Neural cell (in vitro differentiated cells): ENCODE results near the gene BRD8. TPM values are rescaled to one million over a fixed set of nuclear protein-coding genes. Genes with fewer than 3 reads are reported as not detected.

Experiments
- H2AFZ ChIP-seq: fragments of 200-600, 300-800 bp; sonication (generic), shearing (Covaris generic); 2 replicates; pipeline ENCODE4 v1.6.0; 2014; ENCODE audit warnings: low read depth, mild to moderate bottlenecking, antibody characterized with exemption, low read length, moderate library complexity
- H3F3A ChIP-seq: fragments of 200-600 bp; shearing (Covaris generic); 2 replicates; pipeline ENCODE4 v1.6.1; 2016; ENCODE audit warnings: mild to moderate bottlenecking, moderate library complexity, mixed read lengths, antibody characterized with exemption, low read length; ENCODE audit not compliant: insufficient read depth, poor library complexity, severe bottlenecking
- H3K27ac ChIP-seq: fragments of 200-600, 300-800 bp; sonication (generic), shearing (Covaris generic); 2 replicates; pipeline ENCODE4 v1.5.1; 2014; ENCODE audit warnings: mild to moderate bottlenecking, low read length, moderate library complexity
- H3K27me3 ChIP-seq: fragments of 300-800, 200-600 bp; sonication (generic), shearing (Covaris generic); 2 replicates; pipeline ENCODE4 v1.6.0; 2014; ENCODE audit warnings: mild to moderate bottlenecking, low read depth, low read length, moderate library complexity; ENCODE audit not compliant: insufficient read depth
- H3K36me3 ChIP-seq: fragments of 300-800, 200-600 bp; sonication (generic), shearing (Covaris generic); 2 replicates; pipeline ENCODE4 v1.5.1; 2014; ENCODE audit warnings: mild to moderate bottlenecking, antibody characterized with exemption, low read length, moderate library complexity; ENCODE audit not compliant: insufficient read depth
- H3K4me2 ChIP-seq: fragments of 300-800, 200-600 bp; sonication (generic), shearing (Covaris generic); 2 replicates; pipeline ENCODE4 v1.6.0; 2014; ENCODE audit warnings: mild to moderate bottlenecking, low read length
- H3K4me3 ChIP-seq: fragments of 300-800, 200-600 bp; sonication (generic), shearing (Covaris generic); 2 replicates; pipeline ENCODE4 v1.5.1; 2014; ENCODE audit warnings: mild to moderate bottlenecking, low read length, moderate library complexity
- H3K79me2 ChIP-seq: fragments of 200-600 bp; shearing (Covaris generic); replicated peaks from 2 replicates; pipeline ENCODE4 v1.6.0; 2014; ENCODE audit warnings: mild to moderate bottlenecking, low read length, moderate library complexity; ENCODE audit not compliant: insufficient read depth
- H3K9ac ChIP-seq: fragments of 300-800, 200-600 bp; sonication (generic), shearing (Covaris generic); 2 replicates; pipeline ENCODE4 v1.6.1; 2016; ENCODE audit warnings: mild to moderate bottlenecking, low read length, mixed read lengths
- H3K9me2 ChIP-seq: fragments of 200-600 bp; shearing (Covaris generic); 2 replicates; pipeline ENCODE4 v1.6.1; 2016; ENCODE audit warnings: mild to moderate bottlenecking, low read length, mixed read lengths; ENCODE audit not compliant: insufficient read depth
- H3K9me3 ChIP-seq: fragments of 200-600, 300-800 bp; sonication (generic), shearing (Covaris generic); 2 replicates; pipeline ENCODE4 v1.6.1; 2016; ENCODE audit warnings: mild to moderate bottlenecking, mixed run types, low read length, moderate library complexity, mixed read lengths
- H4K20me1 ChIP-seq: fragments of 200-600 bp; shearing (Covaris generic); 2 replicates; pipeline ENCODE4 v1.6.1; 2016; ENCODE audit warnings: mild to moderate bottlenecking, mixed run types; ENCODE audit not compliant: insufficient read depth
- EP300 ChIP-seq: fragments of 450-650 bp; conservative IDR thresholded peaks from 2 replicates; pipeline ENCODE4 v1.6.1; 2014; ENCODE audit warnings: antibody characterized with exemption, mild to moderate bottlenecking, moderate library complexity; ENCODE audit not compliant: poor library complexity, severe bottlenecking
- EZH2 ChIP-seq: fragments of 200-600, 300-800 bp; shearing (Covaris generic), sonication (generic); IDR thresholded peaks from 2 replicates; pipeline ENCODE4 v1.6.1; 2014; ENCODE audit warnings: antibody characterized with exemption, low read length, borderline replicate concordance, mild to moderate bottlenecking; ENCODE audit not compliant: insufficient read depth, poor library complexity, severe bottlenecking
- MXI1 ChIP-seq: fragments of 450-650 bp; conservative IDR thresholded peaks from 2 replicates; pipeline ENCODE4 v1.6.1; 2014; ENCODE audit warnings: antibody characterized with exemption, mild to moderate bottlenecking; ENCODE audit not compliant: poor library complexity, severe bottlenecking
- POLR2AphosphoS5 ChIP-seq: IDR thresholded peaks from 2 replicates; pipeline ENCODE4 v1.6.1; 2012
- RAD21 ChIP-seq: fragments of 450-650 bp; conservative IDR thresholded peaks from 2 replicates; pipeline ENCODE4 v1.6.1; 2014; ENCODE audit warnings: antibody characterized with exemption, mild to moderate bottlenecking, moderate library complexity
- SMC3 ChIP-seq: fragments of 450-650 bp; conservative IDR thresholded peaks from 2 replicates; pipeline ENCODE4 v1.6.1; 2014; ENCODE audit warnings: antibody characterized with exemption, mild to moderate bottlenecking, moderate library complexity; ENCODE audit not compliant: poor library complexity
- TAF1 ChIP-seq: IDR thresholded peaks from 2 replicates; pipeline ENCODE4 v1.6.1; 2012; ENCODE audit warnings: low read depth
- polyA plus RNA-seq: library from polyadenylated mRNA; depleted of rRNA; stranded (reverse); fragments of >200 nt; gene quantifications from 2 replicates; pipeline ENCODE4 v1.2.3, GENCODE V29; 2014
- TF ChIP-seq, protein P1 (sequence below): fragments of 450-650 bp; IDR thresholded peaks from 2 replicates; pipeline ENCODE4 v1.5.1; 2014; ENCODE audit warnings: antibody characterized with exemption, mild to moderate bottlenecking, moderate library complexity; ENCODE audit not compliant: poor library complexity, severe bottlenecking
- TF ChIP-seq, protein P2 (sequence below): IDR thresholded peaks from 2 replicates; pipeline ENCODE4 v1.6.1; 2012; ENCODE audit warnings: borderline replicate concordance

The BRD8 gene
- polyA plus RNA-seq, 1 donor from 2014 or later: 96.1 TPM

DNA sequence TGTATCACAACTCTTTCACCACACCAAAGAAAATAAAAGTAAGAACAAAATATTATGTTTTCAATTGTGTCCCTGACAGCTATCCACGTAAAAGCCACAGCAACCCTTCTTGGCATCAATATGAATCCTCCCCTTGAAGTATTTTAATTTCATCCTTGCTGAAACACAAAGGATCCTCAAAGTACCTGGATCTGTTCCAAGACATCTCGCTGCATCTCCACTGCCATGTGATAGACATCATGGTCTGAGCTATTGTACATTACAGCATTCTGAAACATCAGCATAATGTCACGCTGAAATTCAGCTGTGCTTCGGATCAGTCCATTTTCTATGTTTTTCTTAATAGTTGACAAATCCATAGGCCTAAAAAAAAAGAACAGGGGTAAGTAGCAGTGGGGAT lies 17.7 kb downstream of the BRD8 start:
- Histone ChIP-seq H3K79me2 (no peaks in the 10 kb centered on the region), H3K27me3 (no peaks in the 10 kb centered on the region), H3K9me3 (no peaks in the 10 kb centered on the region), H3K27ac (no peak overlapping the region), H3K4me2 (no peak overlapping the region), H2AFZ (no peak overlapping the region), H3F3A (no peaks in the 10 kb centered on the region), H3K4me3 (no peak overlapping the region), H3K9ac (no peak overlapping the region), H4K20me1 (no peaks in the 10 kb centered on the region), H3K9me2 (no peaks in the 10 kb centered on the region), H3K36me3 (peaks cover 13% of the 10 kb centered on the region)
- no peak for TF ChIP-seq POLR2AphosphoS5
- TF ChIP-seq, protein P1, sequence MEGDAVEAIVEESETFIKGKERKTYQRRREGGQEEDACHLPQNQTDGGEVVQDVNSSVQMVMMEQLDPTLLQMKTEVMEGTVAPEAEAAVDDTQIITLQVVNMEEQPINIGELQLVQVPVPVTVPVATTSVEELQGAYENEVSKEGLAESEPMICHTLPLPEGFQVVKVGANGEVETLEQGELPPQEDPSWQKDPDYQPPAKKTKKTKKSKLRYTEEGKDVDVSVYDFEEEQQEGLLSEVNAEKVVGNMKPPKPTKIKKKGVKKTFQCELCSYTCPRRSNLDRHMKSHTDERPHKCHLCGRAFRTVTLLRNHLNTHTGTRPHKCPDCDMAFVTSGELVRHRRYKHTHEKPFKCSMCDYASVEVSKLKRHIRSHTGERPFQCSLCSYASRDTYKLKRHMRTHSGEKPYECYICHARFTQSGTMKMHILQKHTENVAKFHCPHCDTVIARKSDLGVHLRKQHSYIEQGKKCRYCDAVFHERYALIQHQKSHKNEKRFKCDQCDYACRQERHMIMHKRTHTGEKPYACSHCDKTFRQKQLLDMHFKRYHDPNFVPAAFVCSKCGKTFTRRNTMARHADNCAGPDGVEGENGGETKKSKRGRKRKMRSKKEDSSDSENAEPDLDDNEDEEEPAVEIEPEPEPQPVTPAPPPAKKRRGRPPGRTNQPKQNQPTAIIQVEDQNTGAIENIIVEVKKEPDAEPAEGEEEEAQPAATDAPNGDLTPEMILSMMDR: no peak
- no peak for TF ChIP-seq TAF1
- TF ChIP-seq EZH2: no peak
- TF ChIP-seq, protein P2, sequence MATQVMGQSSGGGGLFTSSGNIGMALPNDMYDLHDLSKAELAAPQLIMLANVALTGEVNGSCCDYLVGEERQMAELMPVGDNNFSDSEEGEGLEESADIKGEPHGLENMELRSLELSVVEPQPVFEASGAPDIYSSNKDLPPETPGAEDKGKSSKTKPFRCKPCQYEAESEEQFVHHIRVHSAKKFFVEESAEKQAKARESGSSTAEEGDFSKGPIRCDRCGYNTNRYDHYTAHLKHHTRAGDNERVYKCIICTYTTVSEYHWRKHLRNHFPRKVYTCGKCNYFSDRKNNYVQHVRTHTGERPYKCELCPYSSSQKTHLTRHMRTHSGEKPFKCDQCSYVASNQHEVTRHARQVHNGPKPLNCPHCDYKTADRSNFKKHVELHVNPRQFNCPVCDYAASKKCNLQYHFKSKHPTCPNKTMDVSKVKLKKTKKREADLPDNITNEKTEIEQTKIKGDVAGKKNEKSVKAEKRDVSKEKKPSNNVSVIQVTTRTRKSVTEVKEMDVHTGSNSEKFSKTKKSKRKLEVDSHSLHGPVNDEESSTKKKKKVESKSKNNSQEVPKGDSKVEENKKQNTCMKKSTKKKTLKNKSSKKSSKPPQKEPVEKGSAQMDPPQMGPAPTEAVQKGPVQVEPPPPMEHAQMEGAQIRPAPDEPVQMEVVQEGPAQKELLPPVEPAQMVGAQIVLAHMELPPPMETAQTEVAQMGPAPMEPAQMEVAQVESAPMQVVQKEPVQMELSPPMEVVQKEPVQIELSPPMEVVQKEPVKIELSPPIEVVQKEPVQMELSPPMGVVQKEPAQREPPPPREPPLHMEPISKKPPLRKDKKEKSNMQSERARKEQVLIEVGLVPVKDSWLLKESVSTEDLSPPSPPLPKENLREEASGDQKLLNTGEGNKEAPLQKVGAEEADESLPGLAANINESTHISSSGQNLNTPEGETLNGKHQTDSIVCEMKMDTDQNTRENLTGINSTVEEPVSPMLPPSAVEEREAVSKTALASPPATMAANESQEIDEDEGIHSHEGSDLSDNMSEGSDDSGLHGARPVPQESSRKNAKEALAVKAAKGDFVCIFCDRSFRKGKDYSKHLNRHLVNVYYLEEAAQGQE: no peak
- no peak for TF ChIP-seq MXI1
- no peak for TF ChIP-seq SMC3
- TF ChIP-seq EP300: no peak
- no peak for TF ChIP-seq RAD21

DNA sequence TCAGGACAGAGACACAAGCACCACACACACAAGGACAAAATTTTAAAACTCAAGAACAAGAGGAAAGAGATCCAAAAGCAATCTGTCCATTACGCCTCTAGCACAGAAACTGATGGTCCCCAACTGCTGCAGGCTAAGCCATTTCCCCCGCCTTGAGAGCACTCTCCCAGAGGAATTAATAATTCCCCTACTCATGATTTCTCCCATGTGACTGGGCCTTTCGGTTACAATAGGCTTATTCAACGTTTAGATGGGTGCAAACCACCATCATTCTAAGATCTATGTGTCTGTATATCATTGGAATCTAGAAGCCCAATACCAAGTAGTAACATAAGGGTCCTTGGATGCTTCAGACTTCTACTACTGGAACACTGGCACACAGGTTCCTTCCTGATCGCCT lies 18.8 kb downstream of the BRD8 start:
- TF ChIP-seq EZH2 (no peak), SMC3 (no peak), MXI1 (no peak), TAF1 (no peak), POLR2AphosphoS5 (no peak), EP300 (no peak)
- TF ChIP-seq, protein P2: no peak
- TF ChIP-seq, protein P1: no peak
- no peak overlapping the region for H2AFZ ChIP-seq
- H4K20me1 ChIP-seq: no peaks in the 10 kb centered on the region
- no peak overlapping the region for H3K9ac ChIP-seq
- H3K4me2 ChIP-seq: no peak overlapping the region
- H3K27me3 ChIP-seq: no peaks in the 10 kb centered on the region
- no peaks in the 10 kb centered on the region for H3K9me2 ChIP-seq
- H3K9me3 ChIP-seq: no peaks in the 10 kb centered on the region
- H3K36me3 ChIP-seq: peaks cover 13% of the 10 kb centered on the region
- H3F3A ChIP-seq: no peaks in the 10 kb centered on the region
- H3K4me3 ChIP-seq: no peak overlapping the region
- no peak overlapping the region for H3K27ac ChIP-seq
- no peaks in the 10 kb centered on the region for H3K79me2 ChIP-seq
